Neural progenitor cell (in vitro differentiated cells): ENCODE measurements around the gene UNC13C. TPM values are rescaled to one million over a fixed set of nuclear protein-coding genes. Genes with fewer than 3 reads are reported as not detected.

Experiments used
- DNase-seq: peaks from one replicate; pipeline ENCODE4 v3.0.0-alpha.2; 2016; ENCODE audit warnings: low spot score
- H2AFZ ChIP-seq: fragments of 200-600 bp; sonication (generic); replicated peaks from 2 replicates; pipeline ENCODE4 v1.6.1; 2016; ENCODE audit warnings: antibody characterized with exemption
- H3F3A ChIP-seq: fragments of 200-600 bp; sonication (generic); 2 replicates; pipeline ENCODE4 v1.6.1; 2016; ENCODE audit warnings: antibody characterized with exemption, low read depth
- H3K27ac ChIP-seq: fragments of 200-600 bp; sonication (generic); 2 replicates; pipeline ENCODE4 v1.5.1; 2016; ENCODE audit warnings: mild to moderate bottlenecking
- H3K27me3 ChIP-seq: fragments of 200-600 bp; sonication (generic); 2 replicates; pipeline ENCODE4 v1.6.1; 2016; ENCODE audit warnings: mild to moderate bottlenecking, moderate library complexity
- H3K36me3 ChIP-seq: fragments of 200-600 bp; sonication (generic); 2 replicates; pipeline ENCODE4 v1.5.1; 2016
- H3K4me1 ChIP-seq: fragments of 200-600 bp; sonication (generic); 2 replicates; pipeline ENCODE4 v1.6.1; 2016; ENCODE audit warnings: mixed run types
- H3K4me2 ChIP-seq: fragments of 200-600 bp; sonication (generic); 2 replicates; pipeline ENCODE4 v1.6.1; 2016
- H3K4me3 ChIP-seq: fragments of 200-600 bp; sonication (generic); 2 replicates; pipeline ENCODE4 v1.5.1; 2016
- H3K79me2 ChIP-seq: fragments of 200-600 bp; sonication (generic); 2 replicates; pipeline ENCODE4 v1.6.1; 2016; ENCODE audit warnings: low read depth
- H3K9ac ChIP-seq: fragments of 200-600 bp; sonication (generic); 2 replicates; pipeline ENCODE4 v1.6.1; 2016
- H3K9me3 ChIP-seq: fragments of 200-600 bp; sonication (generic); 2 replicates; pipeline ENCODE4 v1.5.1; 2016; ENCODE audit warnings: low read depth
- H4K20me1 ChIP-seq: fragments of 200-600 bp; sonication (generic); 2 replicates; pipeline ENCODE4 v1.6.1; 2016; ENCODE audit warnings: low read depth
- H3K27ac Mint-ChIP-seq: 3 replicates; pipeline ENCODE4 v1.8.0; 2021; ENCODE audit warnings: mixed read lengths
- H3K27me3 Mint-ChIP-seq: 2 replicates; pipeline ENCODE4 v1.8.0; 2022; ENCODE audit warnings: low read depth, mild to moderate bottlenecking, inconsistent platforms, moderate library complexity, mixed read lengths; ENCODE audit not compliant: insufficient read depth
- H3K36me3 Mint-ChIP-seq: 3 replicates; pipeline ENCODE4 v1.8.0; 2021; ENCODE audit warnings: mixed read lengths
- H3K4me1 Mint-ChIP-seq: 3 replicates; pipeline ENCODE4 v1.8.0; 2021; ENCODE audit warnings: mixed read lengths
- H3K4me3 Mint-ChIP-seq: 3 replicates; pipeline ENCODE4 v1.8.0; 2021; ENCODE audit warnings: mild to moderate bottlenecking, moderate library complexity, mixed read lengths
- H3K9me3 Mint-ChIP-seq: 3 replicates; pipeline ENCODE4 v1.8.0; 2020; ENCODE audit warnings: mixed read lengths
- EZH2 ChIP-seq: fragments of 200-600 bp; sonication (generic); IDR thresholded peaks from 2 replicates; pipeline ENCODE4 v1.6.1; 2017; ENCODE audit warnings: antibody characterized with exemption, mild to moderate bottlenecking, moderate library complexity
- EZH2phosphoT487 ChIP-seq: fragments of 200-600 bp; sonication (generic); IDR thresholded peaks from 2 replicates; pipeline ENCODE4 v1.6.1; 2017; ENCODE audit warnings: antibody characterized with exemption
- total RNA-seq: library from RNA; depleted of rRNA; stranded (reverse); fragments of >200 nt; gene quantifications from 2 replicates; pipeline ENCODE4 v1.2.3, GENCODE V29; 2015; ENCODE audit warnings: low replicate concordance
- TF ChIP-seq, protein P1 (sequence below): fragments of 200-600 bp; sonication (generic); IDR thresholded peaks from 2 replicates; pipeline ENCODE4 v1.5.1; 2017; ENCODE audit warnings: antibody characterized with exemption, mild to moderate bottlenecking

UNC13C gene
- total RNA-seq, 1 donor from 2014 or later = not detected

- no peak overlapping the region for H3K4me3 ChIP-seq
- no peaks in the 10 kb centered on the region for H3K36me3 Mint-ChIP-seq
- no peaks in the 10 kb centered on the region for H3K9me3 Mint-ChIP-seq
- H3F3A ChIP-seq = no peaks in the 10 kb centered on the region
- no peaks in the 10 kb centered on the region for H3K4me1 Mint-ChIP-seq
- H2AFZ ChIP-seq = no peak overlapping the region
- peaks cover 2% of the 10 kb centered on the region for H3K27me3 Mint-ChIP-seq
- H3K27me3 ChIP-seq = no peaks in the 10 kb centered on the region
- no peak overlapping the region for H3K9ac ChIP-seq
- DNase-seq = no peak
- H3K4me1 ChIP-seq = no peaks in the 10 kb centered on the region
- no peak overlapping the region for H3K4me3 Mint-ChIP-seq
- H3K9me3 ChIP-seq = peaks cover 42% of the 10 kb centered on the region
- no peaks in the 10 kb centered on the region for H3K79me2 ChIP-seq
- TF ChIP-seq EZH2phosphoT487 (no peak), EZH2 (no peak)
- TF ChIP-seq, protein P1, sequence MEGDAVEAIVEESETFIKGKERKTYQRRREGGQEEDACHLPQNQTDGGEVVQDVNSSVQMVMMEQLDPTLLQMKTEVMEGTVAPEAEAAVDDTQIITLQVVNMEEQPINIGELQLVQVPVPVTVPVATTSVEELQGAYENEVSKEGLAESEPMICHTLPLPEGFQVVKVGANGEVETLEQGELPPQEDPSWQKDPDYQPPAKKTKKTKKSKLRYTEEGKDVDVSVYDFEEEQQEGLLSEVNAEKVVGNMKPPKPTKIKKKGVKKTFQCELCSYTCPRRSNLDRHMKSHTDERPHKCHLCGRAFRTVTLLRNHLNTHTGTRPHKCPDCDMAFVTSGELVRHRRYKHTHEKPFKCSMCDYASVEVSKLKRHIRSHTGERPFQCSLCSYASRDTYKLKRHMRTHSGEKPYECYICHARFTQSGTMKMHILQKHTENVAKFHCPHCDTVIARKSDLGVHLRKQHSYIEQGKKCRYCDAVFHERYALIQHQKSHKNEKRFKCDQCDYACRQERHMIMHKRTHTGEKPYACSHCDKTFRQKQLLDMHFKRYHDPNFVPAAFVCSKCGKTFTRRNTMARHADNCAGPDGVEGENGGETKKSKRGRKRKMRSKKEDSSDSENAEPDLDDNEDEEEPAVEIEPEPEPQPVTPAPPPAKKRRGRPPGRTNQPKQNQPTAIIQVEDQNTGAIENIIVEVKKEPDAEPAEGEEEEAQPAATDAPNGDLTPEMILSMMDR = no peak
- H3K27ac ChIP-seq = no peak overlapping the region
- H3K27ac Mint-ChIP-seq = no peak overlapping the region
- no peak overlapping the region for H3K4me2 ChIP-seq
- H3K36me3 ChIP-seq = no peaks in the 10 kb centered on the region
- no peaks in the 10 kb centered on the region for H4K20me1 ChIP-seq
Measured at GRCh38 chr15:54644796-54645195, 666.6 kb downstream of the UNC13C start.

- H3K4me3 Mint-ChIP-seq = no peak overlapping the region
Measured at GRCh38 chr15:54659646-54660045, 681.4 kb downstream of the UNC13C start.

GRCh38 chr15:54660356-54660755 is 682.1 kb downstream of the UNC13C start:
- TF ChIP-seq, protein P1 = no peak
- no peak overlapping the region for H3K4me2 ChIP-seq
- H3K36me3 Mint-ChIP-seq = no peaks in the 10 kb centered on the region
- H3K9me3 Mint-ChIP-seq = no peaks in the 10 kb centered on the region
- no peaks in the 10 kb centered on the region for H4K20me1 ChIP-seq
- H3K9ac ChIP-seq = no peak overlapping the region
- H3K4me3 ChIP-seq = no peak overlapping the region
- H3F3A ChIP-seq = no peaks in the 10 kb centered on the region
- no peak overlapping the region for H3K4me3 Mint-ChIP-seq
- no peak overlapping the region for H3K27ac ChIP-seq
- H3K27me3 ChIP-seq = no peaks in the 10 kb centered on the region
- H3K4me1 Mint-ChIP-seq = no peaks in the 10 kb centered on the region
- H2AFZ ChIP-seq = no peak overlapping the region
- DNase-seq = no peak
- peaks cover 35% of the 10 kb centered on the region for H3K9me3 ChIP-seq
- H3K27ac Mint-ChIP-seq = no peak overlapping the region
- H3K79me2 ChIP-seq = no peaks in the 10 kb centered on the region
- no peaks in the 10 kb centered on the region for H3K36me3 ChIP-seq
- no peaks in the 10 kb centered on the region for H3K27me3 Mint-ChIP-seq
- no peaks in the 10 kb centered on the region for H3K4me1 ChIP-seq

More at GRCh38 chr15:54659646-54660045, 681.4 kb downstream of the UNC13C start:
- no peak overlapping the region for H3K4me2 ChIP-seq
- H2AFZ ChIP-seq = no peak overlapping the region
- H3K36me3 Mint-ChIP-seq = no peaks in the 10 kb centered on the region
- no peaks in the 10 kb centered on the region for H3K27me3 Mint-ChIP-seq
- no peaks in the 10 kb centered on the region for H3K4me1 Mint-ChIP-seq
- H3K4me1 ChIP-seq = no peaks in the 10 kb centered on the region
- no peak for TF ChIP-seq EZH2phosphoT487
- TF ChIP-seq, protein P1 = no peak
- TF ChIP-seq EZH2 = no peak
- H3K36me3 ChIP-seq = no peaks in the 10 kb centered on the region
- H3K27ac ChIP-seq = no peak overlapping the region
- no peak overlapping the region for H3K27ac Mint-ChIP-seq
- peaks cover 39% of the 10 kb centered on the region for H3K9me3 ChIP-seq
- no peak overlapping the region for H3K4me3 ChIP-seq
- no peaks in the 10 kb centered on the region for H3K27me3 ChIP-seq
- H3K79me2 ChIP-seq = no peaks in the 10 kb centered on the region
- no peak overlapping the region for H3K9ac ChIP-seq
- DNase-seq = no peak
- no peaks in the 10 kb centered on the region for H3F3A ChIP-seq
- H4K20me1 ChIP-seq = no peaks in the 10 kb centered on the region
- H3K9me3 Mint-ChIP-seq = no peaks in the 10 kb centered on the region
